ENCODE data around the gene TNFSF15.

DNA sequence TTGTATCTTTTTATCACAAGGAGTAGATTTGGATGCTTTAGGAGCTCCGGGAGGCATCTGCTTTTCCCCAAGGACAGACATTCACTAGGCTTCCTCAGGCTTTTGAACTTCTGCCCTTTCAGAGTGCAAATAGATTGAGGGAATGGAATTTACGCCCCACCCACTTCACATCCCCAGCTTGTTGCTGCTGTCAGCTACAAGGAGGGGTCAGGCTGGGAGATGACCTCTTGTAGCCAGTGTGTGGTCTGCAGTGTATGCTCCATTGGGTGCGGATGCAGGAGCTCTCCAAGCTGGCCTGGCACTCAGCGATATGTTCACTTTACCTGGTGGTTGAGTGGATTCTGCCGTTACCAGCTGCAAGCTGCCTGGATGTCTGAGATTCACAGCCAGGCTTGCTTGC lies 6.4 kb downstream of the TNFSF15 start:
- no peak for TF ChIP-seq CTCF (IDR thresholded peaks at IDR 0.05)
- no peak for TF ChIP-seq POLR2A (IDR thresholded peaks at IDR 0.05)
- TF ChIP-seq POLR2AphosphoS5 (IDR thresholded peaks at IDR 0.05): no peak
